Ectodermal cell (in vitro differentiated cells): ENCODE measurements around the gene MEIG1.
A peak's percentile ranks its signal among the peaks of the same experiment; 100 is the strongest.
"Not testable (repeated sequence)": the region's sequence is repeated elsewhere in the genome, so short reads cannot be mapped to it uniquely, and the experiment has no call there.

Experiments
- H3K27ac ChIP-seq: 2 replicates; pipeline ENCODE4 v1.7.0; 2013; ENCODE audit warnings: mild to moderate bottlenecking, low read depth, low read length; ENCODE audit not compliant: insufficient read depth, poor library complexity, severe bottlenecking
- H3K27me3 ChIP-seq: 2 replicates; pipeline ENCODE4 v1.7.0; 2013; ENCODE audit warnings: mild to moderate bottlenecking, low read length; ENCODE audit not compliant: insufficient read depth, control insufficient read depth, poor library complexity, severe bottlenecking
- H3K36me3 ChIP-seq: one replicate; pipeline ENCODE4 v1.7.0; 2013; ENCODE audit warnings: low read length; ENCODE audit not compliant: control insufficient read depth, insufficient read depth
- H3K4me1 ChIP-seq: one replicate; pipeline ENCODE4 v1.7.0; 2013; ENCODE audit warnings: low read length; ENCODE audit not compliant: control insufficient read depth, insufficient read depth
- H3K4me3 ChIP-seq: 2 replicates; pipeline ENCODE4 v1.7.0; 2013; ENCODE audit warnings: low read depth, low read length, control low read depth; ENCODE audit not compliant: insufficient read depth
- H3K9me3 ChIP-seq: 2 replicates; pipeline ENCODE4 v1.7.0; 2013; ENCODE audit warnings: mild to moderate bottlenecking, low read length, moderate library complexity; ENCODE audit not compliant: control insufficient read depth
- WGBS, 2 experiments: methylation state at CpG; one replicate each; pipeline ENCODE4 v1.1.7; 2013; ENCODE audit warnings: missing lambda C conversion rate in 2 of 2; 5-methylcytosine and 5-hydroxymethylcytosine counted together

Gene MEIG1

DNA sequence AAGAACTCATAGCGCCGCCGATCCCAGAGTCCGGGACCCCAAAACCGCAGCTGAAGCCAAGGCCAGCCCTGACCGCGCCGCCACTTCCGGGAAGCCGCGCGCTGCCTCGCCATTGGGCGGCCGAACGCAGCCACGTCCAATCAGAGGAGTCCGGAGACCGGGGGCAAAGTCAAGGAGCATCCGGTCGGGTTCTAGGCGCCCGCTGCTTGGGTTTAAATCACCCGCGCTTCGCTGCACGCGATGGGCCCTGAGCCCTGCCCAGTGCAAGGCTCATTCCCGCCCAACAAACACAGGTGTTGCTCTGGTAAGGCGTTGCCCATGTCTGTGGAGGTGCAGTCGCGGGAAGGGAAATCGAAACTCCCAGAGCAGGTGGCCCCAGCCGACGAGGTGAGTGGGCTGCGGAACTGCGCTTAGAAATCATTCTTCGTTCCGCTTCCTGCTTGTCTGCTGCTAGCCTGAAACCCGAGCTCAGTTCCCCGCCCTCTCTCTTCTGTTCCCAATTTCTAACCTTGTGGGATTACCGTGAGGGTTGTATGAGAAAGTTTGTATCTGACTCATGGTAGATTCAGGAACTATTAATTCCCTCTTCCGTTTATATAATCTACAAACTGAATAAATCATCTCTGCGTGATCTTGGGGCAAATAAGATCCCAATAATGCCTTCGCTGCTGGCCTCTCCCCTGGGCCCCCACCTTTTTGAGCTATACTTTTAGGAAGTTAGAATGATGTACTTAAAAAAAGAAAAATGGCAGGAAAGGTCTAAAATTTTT is 5.0 kb upstream of the MEIG1 start, which contains the start of gene DCLRE1C:
TSS of gene DCLRE1C (minus strand) at position 96 of the 770 bp plus-strand sequence. CDS start at position 10, 86 bp downstream.
- H3K27ac ChIP-seq: no peak within 1 kb of the TSS
- H3K9me3 ChIP-seq: no peaks in the 10 kb centered on the region
- H3K4me3 ChIP-seq: peak within 1 kb of the TSS; percentile 73
- no peaks in the 10 kb centered on the region for H3K27me3 ChIP-seq
- WGBS, 2 experiments: 1% methylated on average over 43 to 44 of the region's 45 CpGs
- peaks cover 14% of the 10 kb centered on the region for H3K4me1 ChIP-seq
- no peaks in the 10 kb centered on the region for H3K36me3 ChIP-seq

DNA sequence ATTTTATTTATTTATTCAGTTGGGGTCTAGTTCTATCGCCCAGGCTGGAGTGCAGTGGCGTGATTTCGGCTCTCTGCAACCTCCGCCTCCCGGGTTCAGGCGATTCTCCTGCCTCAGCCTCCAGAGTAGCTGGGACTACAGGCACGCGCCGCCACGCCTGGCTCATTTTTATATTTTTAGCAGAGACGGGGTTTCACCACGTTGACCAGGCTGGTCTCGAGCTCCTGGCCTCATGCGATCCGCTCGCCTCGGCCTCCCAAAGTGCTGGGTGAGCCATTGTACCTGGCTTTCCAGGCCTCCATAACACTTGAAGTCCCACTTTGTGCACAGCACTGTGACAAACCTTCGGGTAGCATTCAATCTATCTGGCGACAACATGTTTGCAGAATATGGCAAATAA is 4.3 kb upstream of the MEIG1 start:
- H3K4me3 ChIP-seq: no peak overlapping the region
- peaks cover 14% of the 10 kb centered on the region for H3K4me1 ChIP-seq
- no peaks in the 10 kb centered on the region for H3K27me3 ChIP-seq
- no peak overlapping the region for H3K27ac ChIP-seq
- 93% methylated on average over 19 of the region's 19 CpGs for WGBS, 2 experiments
- H3K9me3 ChIP-seq: no peaks in the 10 kb centered on the region
- H3K36me3 ChIP-seq: no peaks in the 10 kb centered on the region

DNA sequence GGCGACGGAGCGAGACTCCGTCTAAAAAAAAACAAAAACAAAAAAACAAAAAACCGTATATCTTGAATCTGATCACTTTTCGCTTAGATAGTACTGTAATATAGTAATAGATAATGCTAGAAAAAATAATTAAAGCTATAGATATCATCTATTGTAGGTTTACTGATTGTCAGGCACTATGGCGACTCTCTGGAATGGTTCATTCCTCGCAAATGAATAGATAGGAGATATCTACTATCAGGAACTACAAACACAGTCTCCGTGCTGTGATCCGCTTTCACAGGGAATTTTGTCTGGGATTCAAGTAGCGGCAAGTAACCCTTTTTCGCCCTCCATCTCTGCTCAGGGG is 342 bp upstream of the MEIG1 start:
- peaks cover 6% of the 10 kb centered on the region for H3K4me1 ChIP-seq
- no peaks in the 10 kb centered on the region for H3K9me3 ChIP-seq
- no peaks in the 10 kb centered on the region for H3K36me3 ChIP-seq
- 35 to 42% methylated on average over 6 of the region's 12 CpGs for WGBS, 2 experiments
- H3K27ac ChIP-seq: no peak overlapping the region
- H3K27me3 ChIP-seq: no peaks in the 10 kb centered on the region
- H3K4me3 ChIP-seq: peak overlapping the region; percentile 68

DNA sequence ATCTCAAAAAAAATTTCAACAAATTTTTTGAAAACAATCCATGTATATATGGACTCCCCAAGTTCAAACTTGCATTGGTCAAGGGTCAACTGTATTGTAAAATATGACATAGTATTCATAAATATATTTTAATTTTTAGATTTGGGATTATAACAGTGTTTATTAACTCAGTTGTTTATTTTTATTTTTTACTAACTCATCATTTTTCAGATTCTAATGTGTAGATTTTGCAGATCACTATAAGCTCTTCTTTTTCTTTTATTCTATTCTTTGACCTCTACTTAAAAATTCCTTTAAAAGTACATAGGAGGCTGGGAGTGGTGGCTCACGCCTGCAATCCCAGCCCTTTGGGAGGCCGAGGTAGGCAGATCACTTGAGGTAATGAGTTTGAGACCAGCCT is 8.7 kb downstream of the MEIG1 start:
- Histone ChIP-seq H3K9me3 (no peaks in the 10 kb centered on the region), H3K4me1 (no peaks in the 10 kb centered on the region), H3K36me3 (no peaks in the 10 kb centered on the region), H3K27ac (no peak overlapping the region), H3K4me3 (no peak overlapping the region), H3K27me3 (no peaks in the 10 kb centered on the region)
- 86 to 94% methylated on average over 2 of the region's 2 CpGs for WGBS, 2 experiments

DNA sequence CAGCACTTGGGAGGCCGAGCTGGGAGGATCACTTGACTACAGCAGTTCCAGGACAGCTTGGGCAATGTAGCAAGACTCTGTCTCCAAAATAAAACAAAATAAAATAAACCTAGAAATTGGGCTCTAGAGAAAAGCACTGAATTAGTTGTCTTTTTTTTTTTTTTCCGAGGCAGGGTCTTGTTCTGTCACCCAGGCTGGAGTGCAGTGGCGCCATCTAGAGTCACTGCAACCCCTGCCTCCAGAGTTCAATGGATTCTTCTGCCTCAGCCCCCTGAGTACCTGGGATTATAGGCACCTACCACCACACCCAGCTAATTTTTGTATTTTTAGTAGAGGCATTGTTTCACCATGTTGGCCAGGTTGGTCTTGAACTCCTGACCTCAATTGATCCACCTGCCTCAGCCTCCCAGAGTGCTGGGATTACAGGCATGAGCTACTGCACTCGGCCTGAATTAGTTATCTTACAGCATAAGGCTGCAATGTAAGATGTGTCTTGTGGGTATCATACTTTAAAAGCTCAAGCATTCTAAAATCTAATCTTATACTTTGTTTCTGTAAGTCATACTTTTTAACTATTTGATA is 12.8 kb downstream of the MEIG1 start:
- Histone ChIP-seq H3K36me3 (no peaks in the 10 kb centered on the region), H3K27me3 (no peaks in the 10 kb centered on the region), H3K27ac (no peak overlapping the region), H3K4me1 (no peaks in the 10 kb centered on the region), H3K4me3 (no peak overlapping the region), H3K9me3 (no peaks in the 10 kb centered on the region)
- 45 to 49% methylated on average over 4 of the region's 4 CpGs for WGBS, 2 experiments

DNA sequence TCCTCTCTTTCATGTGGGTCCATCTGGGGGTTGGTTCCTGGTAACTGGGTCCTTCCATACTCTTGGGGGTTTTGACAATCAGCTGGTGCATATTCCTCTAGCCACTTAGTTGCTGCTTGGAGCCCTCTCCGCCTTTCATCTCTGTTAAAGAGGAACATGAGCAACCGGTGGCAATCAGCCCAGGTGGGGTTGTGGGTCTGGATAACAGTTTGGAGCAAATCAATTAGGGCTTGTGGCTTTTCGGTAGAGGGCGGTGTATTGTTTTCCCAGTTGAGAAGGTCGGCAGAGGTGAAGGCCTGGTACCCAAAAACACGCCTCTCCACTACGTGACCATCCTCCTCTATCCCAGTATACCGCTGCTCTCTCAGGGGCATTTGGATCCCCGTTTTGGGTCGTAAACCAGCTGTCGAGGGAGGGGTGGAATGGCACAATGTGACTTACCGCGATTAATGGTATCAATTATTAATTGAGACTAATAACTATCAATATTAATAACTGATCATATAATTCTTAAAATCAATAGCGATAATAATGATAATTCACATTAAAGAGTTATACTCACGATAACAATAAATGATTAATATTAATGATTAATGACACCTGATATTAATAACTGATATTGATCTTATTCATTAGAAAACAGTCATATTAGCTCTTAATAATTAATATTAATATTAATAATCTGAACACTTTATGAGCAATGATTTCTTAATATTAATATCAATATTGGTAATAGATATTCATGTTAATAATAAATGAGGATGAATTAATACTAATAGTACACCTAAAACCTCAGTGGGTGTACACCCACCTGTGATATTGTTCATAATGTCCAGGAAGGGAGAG is 15.2 kb downstream of the MEIG1 start:
- not testable (repeated sequence) for H3K4me1 ChIP-seq, H3K4me3 ChIP-seq, H3K27me3 ChIP-seq, H3K36me3 ChIP-seq, H3K9me3 ChIP-seq, H3K27ac ChIP-seq
- WGBS, 2 experiments: 53 to 60% methylated on average over 7 to 11 of the region's 15 CpGs

DNA sequence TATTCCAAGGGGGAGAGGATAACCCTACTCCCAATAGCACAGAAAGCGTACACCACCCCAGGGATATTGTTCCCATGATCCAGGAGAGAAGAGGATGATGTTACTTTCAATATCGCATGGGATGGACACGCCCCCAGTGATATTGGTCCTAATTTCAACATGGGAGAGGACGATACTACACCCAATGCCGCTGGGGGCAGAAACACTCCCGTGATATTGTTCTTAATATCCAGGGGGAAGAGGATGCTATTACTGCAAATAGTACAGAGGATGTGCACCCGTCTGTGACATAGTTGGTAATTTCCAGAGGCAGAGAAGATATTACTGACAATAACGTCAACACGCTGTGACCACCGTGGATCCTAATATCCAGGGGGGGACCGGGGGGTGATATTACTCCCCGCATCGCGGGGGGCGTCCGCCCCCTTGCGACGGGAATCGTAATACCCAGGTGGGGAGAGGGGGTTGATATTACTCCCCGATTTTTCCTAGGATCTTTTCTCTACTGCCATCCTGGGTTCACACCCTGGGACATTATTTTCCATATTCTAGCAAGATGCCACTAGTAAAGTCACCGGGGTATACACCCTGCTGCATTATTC is 16.6 kb downstream of the MEIG1 start:
- Histone ChIP-seq H3K27ac (no peak overlapping the region), H3K36me3 (no peaks in the 10 kb centered on the region), H3K4me3 (no peak overlapping the region), H3K27me3 (no peaks in the 10 kb centered on the region), H3K4me1 (no peaks in the 10 kb centered on the region), H3K9me3 (no peaks in the 10 kb centered on the region)
- 51 to 55% methylated on average over 19 to 20 of the region's 21 CpGs for WGBS, 2 experiments

DNA sequence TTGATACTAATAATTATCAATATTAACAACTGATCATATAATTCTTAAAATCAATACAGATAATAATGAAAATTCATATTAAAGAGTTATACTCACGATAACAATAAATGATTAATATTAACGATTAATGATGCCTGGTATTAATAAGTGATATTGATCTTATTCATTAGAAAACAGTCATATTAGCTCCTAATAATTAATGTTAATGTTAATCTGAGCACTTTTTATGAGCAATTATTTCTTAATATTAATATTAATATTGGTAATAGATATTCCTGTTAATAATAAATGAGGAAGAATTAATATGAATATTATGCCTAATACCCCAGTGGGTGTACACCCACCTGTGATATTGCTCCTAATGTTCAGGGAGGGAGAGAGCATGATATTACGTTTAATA is 23.6 kb downstream of the MEIG1 start:
- no peaks in the 10 kb centered on the region for H3K4me1 ChIP-seq
- H3K4me3 ChIP-seq: no peak overlapping the region
- H3K36me3 ChIP-seq: no peaks in the 10 kb centered on the region
- no peaks in the 10 kb centered on the region for H3K27me3 ChIP-seq
- 86 to 100% methylated on average over 1 to 3 of the region's 3 CpGs for WGBS, 2 experiments
- H3K27ac ChIP-seq: no peak overlapping the region
- H3K9me3 ChIP-seq: no peaks in the 10 kb centered on the region

DNA sequence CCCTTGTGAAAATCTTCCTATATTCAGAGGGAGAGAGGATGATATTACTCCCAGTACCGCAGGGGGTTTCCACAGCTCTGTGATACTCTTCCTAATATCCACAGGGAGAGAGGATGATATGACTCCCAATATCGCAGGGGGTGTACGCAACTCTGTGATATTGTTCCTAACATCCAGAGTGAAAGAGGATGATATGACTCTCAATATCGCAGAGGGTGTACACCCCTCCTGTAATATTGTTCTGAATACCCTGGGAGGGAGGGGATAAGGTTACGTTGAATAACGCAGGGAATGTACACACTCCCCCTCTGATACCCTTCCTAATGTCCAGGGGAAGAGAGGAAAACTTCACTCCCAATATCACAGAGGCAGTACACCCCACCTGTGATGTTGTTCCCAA is 30.4 kb downstream of the MEIG1 start:
- H3K36me3 ChIP-seq, H3K4me3 ChIP-seq, H3K27ac ChIP-seq, H3K4me1 ChIP-seq, H3K9me3 ChIP-seq, H3K27me3 ChIP-seq: not testable (repeated sequence)
- WGBS, 2 experiments: 95 to 100% methylated on average over 4 to 5 of the region's 6 CpGs
